Measurements from ENCODE around the gene ZNF583.
A peak's percentile ranks its signal among the peaks of the same experiment; 100 is the strongest.

The ZNF583 gene

GRCh38 chr19:56403764-56404704 is at the start of gene ZNF583:
Gene ZNF583 (plus strand): TSS chr19:56404332. CDS start chr19:56407115, 2,783 bp downstream.
- H3K79me2 ChIP-seq (ENCODE audit: control insufficient read depth, insufficient read depth, low read length, unreplicated experiment), result peaks cover 13% of the 10 kb centered on the region
- H3K36me3 ChIP-seq (ENCODE audit: insufficient read depth, low read length), result peaks cover 31% of the 10 kb centered on the region
- no peaks in the 10 kb centered on the region for H3K27me3 ChIP-seq (ENCODE audit: insufficient read depth, low read length)
- H3K27ac ChIP-seq (ENCODE audit: low read depth, low read length), result peak within 1 kb of the TSS; percentile 85
- H3K4me3 ChIP-seq (ENCODE audit: low read depth, low read length), result peak within 1 kb of the TSS; percentile 87
- no peaks in the 10 kb centered on the region for H3K4me1 ChIP-seq (ENCODE audit: control insufficient read depth, insufficient read depth, low read length, unreplicated experiment)
- H2AFZ ChIP-seq (ENCODE audit: low read length, unreplicated experiment), result peak within 1 kb of the TSS; percentile 92

- Histone ChIP-seq H3K36me3 (ENCODE audit: insufficient read depth, low read length) (no peaks in the 10 kb centered on the region), H3K27me3 (ENCODE audit: insufficient read depth, low read length) (no peaks in the 10 kb centered on the region), H3K4me1 (ENCODE audit: control insufficient read depth, insufficient read depth, low read length, unreplicated experiment) (no peaks in the 10 kb centered on the region), H3K27ac (ENCODE audit: low read depth, low read length) (no peak overlapping the region), H2AFZ (ENCODE audit: low read length, unreplicated experiment) (no peak overlapping the region), H3K79me2 (ENCODE audit: control insufficient read depth, insufficient read depth, low read length, unreplicated experiment) (no peaks in the 10 kb centered on the region), H3K4me3 (ENCODE audit: low read depth, low read length) (no peak overlapping the region)
Measured at GRCh38 chr19:56355517-56355916, 48.6 kb upstream of the ZNF583 start.

GRCh38 chr19:56356944-56357343 is 47.2 kb upstream of the ZNF583 start:
- no peaks in the 10 kb centered on the region for H3K27me3 ChIP-seq (ENCODE audit: insufficient read depth, low read length)
- H3K4me3 ChIP-seq (ENCODE audit: low read depth, low read length), result no peak overlapping the region
- no peaks in the 10 kb centered on the region for H3K4me1 ChIP-seq (ENCODE audit: control insufficient read depth, insufficient read depth, low read length, unreplicated experiment)
- H3K27ac ChIP-seq (ENCODE audit: low read depth, low read length), result no peak overlapping the region
- H2AFZ ChIP-seq (ENCODE audit: low read length, unreplicated experiment), result no peak overlapping the region
- no peaks in the 10 kb centered on the region for H3K79me2 ChIP-seq (ENCODE audit: control insufficient read depth, insufficient read depth, low read length, unreplicated experiment)
- H3K36me3 ChIP-seq (ENCODE audit: insufficient read depth, low read length), result no peaks in the 10 kb centered on the region

- H3K36me3 ChIP-seq (ENCODE audit: insufficient read depth, low read length), result peaks cover 3% of the 10 kb centered on the region; the same call in 1 of the 2 replicates
- no peaks in the 10 kb centered on the region for H3K4me1 ChIP-seq (ENCODE audit: control insufficient read depth, insufficient read depth, low read length, unreplicated experiment)
- no peaks in the 10 kb centered on the region for H3K79me2 ChIP-seq (ENCODE audit: control insufficient read depth, insufficient read depth, low read length, unreplicated experiment)
- no peak overlapping the region for H2AFZ ChIP-seq (ENCODE audit: low read length, unreplicated experiment)
- H3K4me3 ChIP-seq (ENCODE audit: low read depth, low read length), result no peak overlapping the region
- no peaks in the 10 kb centered on the region for H3K27me3 ChIP-seq (ENCODE audit: insufficient read depth, low read length)
- no peak overlapping the region for H3K27ac ChIP-seq (ENCODE audit: low read depth, low read length)
Measured at GRCh38 chr19:56360841-56361240, 43.3 kb upstream of the ZNF583 start.

GRCh38 chr19:56367829-56368711 is 36.1 kb upstream of the ZNF583 start:
- Histone ChIP-seq H3K4me1 (ENCODE audit: control insufficient read depth, insufficient read depth, low read length, unreplicated experiment) (peaks cover 5% of the 10 kb centered on the region), H3K36me3 (ENCODE audit: insufficient read depth, low read length) (peaks cover 32% of the 10 kb centered on the region), H3K4me3 (ENCODE audit: low read depth, low read length) (peak overlapping the region; percentile 98), H3K79me2 (ENCODE audit: control insufficient read depth, insufficient read depth, low read length, unreplicated experiment) (peaks cover 30% of the 10 kb centered on the region), H3K27ac (ENCODE audit: low read depth, low read length) (peak overlapping the region; percentile 79), H3K27me3 (ENCODE audit: insufficient read depth, low read length) (no peaks in the 10 kb centered on the region), H2AFZ (ENCODE audit: low read length, unreplicated experiment) (peak overlapping the region; percentile 98)

GRCh38 chr19:56369886-56370676 is 34.1 kb upstream of the ZNF583 start:
- Histone ChIP-seq H3K36me3 (ENCODE audit: insufficient read depth, low read length) (peaks cover 49% of the 10 kb centered on the region), H2AFZ (ENCODE audit: low read length, unreplicated experiment) (no peak overlapping the region), H3K4me3 (ENCODE audit: low read depth, low read length) (peak overlapping the region; percentile 46; the same call in 1 of the 2 replicates), H3K27ac (ENCODE audit: low read depth, low read length) (no peak overlapping the region), H3K27me3 (ENCODE audit: insufficient read depth, low read length) (no peaks in the 10 kb centered on the region), H3K79me2 (ENCODE audit: control insufficient read depth, insufficient read depth, low read length, unreplicated experiment) (peaks cover 30% of the 10 kb centered on the region), H3K4me1 (ENCODE audit: control insufficient read depth, insufficient read depth, low read length, unreplicated experiment) (peaks cover 5% of the 10 kb centered on the region)

- Histone ChIP-seq H3K36me3 (ENCODE audit: insufficient read depth, low read length) (peaks cover 71% of the 10 kb centered on the region), H3K4me3 (ENCODE audit: low read depth, low read length) (no peak overlapping the region), H2AFZ (ENCODE audit: low read length, unreplicated experiment) (no peak overlapping the region), H3K79me2 (ENCODE audit: control insufficient read depth, insufficient read depth, low read length, unreplicated experiment) (peaks cover 30% of the 10 kb centered on the region), H3K4me1 (ENCODE audit: control insufficient read depth, insufficient read depth, low read length, unreplicated experiment) (peaks cover 5% of the 10 kb centered on the region), H3K27me3 (ENCODE audit: insufficient read depth, low read length) (no peaks in the 10 kb centered on the region), H3K27ac (ENCODE audit: low read depth, low read length) (no peak overlapping the region)
Measured at GRCh38 chr19:56372281-56372680, 31.9 kb upstream of the ZNF583 start.

GRCh38 chr19:56377105-56377924 is 26.8 kb upstream of the ZNF583 start:
- Histone ChIP-seq H3K27me3 (ENCODE audit: insufficient read depth, low read length) (no peaks in the 10 kb centered on the region), H2AFZ (ENCODE audit: low read length, unreplicated experiment) (no peak overlapping the region), H3K36me3 (ENCODE audit: insufficient read depth, low read length) (peaks cover 68% of the 10 kb centered on the region), H3K79me2 (ENCODE audit: control insufficient read depth, insufficient read depth, low read length, unreplicated experiment) (peaks cover 4% of the 10 kb centered on the region), H3K27ac (ENCODE audit: low read depth, low read length) (no peak overlapping the region), H3K4me1 (ENCODE audit: control insufficient read depth, insufficient read depth, low read length, unreplicated experiment) (no peaks in the 10 kb centered on the region), H3K4me3 (ENCODE audit: low read depth, low read length) (no peak overlapping the region)

- H3K27me3 ChIP-seq (ENCODE audit: insufficient read depth, low read length), result no peaks in the 10 kb centered on the region
- H3K36me3 ChIP-seq (ENCODE audit: insufficient read depth, low read length), result peaks cover 17% of the 10 kb centered on the region
- no peak overlapping the region for H2AFZ ChIP-seq (ENCODE audit: low read length, unreplicated experiment)
- H3K4me1 ChIP-seq (ENCODE audit: control insufficient read depth, insufficient read depth, low read length, unreplicated experiment), result no peaks in the 10 kb centered on the region
- peak overlapping the region; percentile 38 for H3K27ac ChIP-seq (ENCODE audit: low read depth, low read length)
- H3K79me2 ChIP-seq (ENCODE audit: control insufficient read depth, insufficient read depth, low read length, unreplicated experiment), result no peaks in the 10 kb centered on the region
- no peak overlapping the region for H3K4me3 ChIP-seq (ENCODE audit: low read depth, low read length)
Measured at GRCh38 chr19:56383826-56384605, 20.1 kb upstream of the ZNF583 start.
